ENCODE results near the gene CCT4.
"Not testable (repeated sequence)": the region's sequence is repeated elsewhere in the genome, so short reads cannot be mapped to it uniquely, and the experiment has no call there.

CCT4 gene, protein sequence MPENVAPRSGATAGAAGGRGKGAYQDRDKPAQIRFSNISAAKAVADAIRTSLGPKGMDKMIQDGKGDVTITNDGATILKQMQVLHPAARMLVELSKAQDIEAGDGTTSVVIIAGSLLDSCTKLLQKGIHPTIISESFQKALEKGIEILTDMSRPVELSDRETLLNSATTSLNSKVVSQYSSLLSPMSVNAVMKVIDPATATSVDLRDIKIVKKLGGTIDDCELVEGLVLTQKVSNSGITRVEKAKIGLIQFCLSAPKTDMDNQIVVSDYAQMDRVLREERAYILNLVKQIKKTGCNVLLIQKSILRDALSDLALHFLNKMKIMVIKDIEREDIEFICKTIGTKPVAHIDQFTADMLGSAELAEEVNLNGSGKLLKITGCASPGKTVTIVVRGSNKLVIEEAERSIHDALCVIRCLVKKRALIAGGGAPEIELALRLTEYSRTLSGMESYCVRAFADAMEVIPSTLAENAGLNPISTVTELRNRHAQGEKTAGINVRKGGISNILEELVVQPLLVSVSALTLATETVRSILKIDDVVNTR

DNA sequence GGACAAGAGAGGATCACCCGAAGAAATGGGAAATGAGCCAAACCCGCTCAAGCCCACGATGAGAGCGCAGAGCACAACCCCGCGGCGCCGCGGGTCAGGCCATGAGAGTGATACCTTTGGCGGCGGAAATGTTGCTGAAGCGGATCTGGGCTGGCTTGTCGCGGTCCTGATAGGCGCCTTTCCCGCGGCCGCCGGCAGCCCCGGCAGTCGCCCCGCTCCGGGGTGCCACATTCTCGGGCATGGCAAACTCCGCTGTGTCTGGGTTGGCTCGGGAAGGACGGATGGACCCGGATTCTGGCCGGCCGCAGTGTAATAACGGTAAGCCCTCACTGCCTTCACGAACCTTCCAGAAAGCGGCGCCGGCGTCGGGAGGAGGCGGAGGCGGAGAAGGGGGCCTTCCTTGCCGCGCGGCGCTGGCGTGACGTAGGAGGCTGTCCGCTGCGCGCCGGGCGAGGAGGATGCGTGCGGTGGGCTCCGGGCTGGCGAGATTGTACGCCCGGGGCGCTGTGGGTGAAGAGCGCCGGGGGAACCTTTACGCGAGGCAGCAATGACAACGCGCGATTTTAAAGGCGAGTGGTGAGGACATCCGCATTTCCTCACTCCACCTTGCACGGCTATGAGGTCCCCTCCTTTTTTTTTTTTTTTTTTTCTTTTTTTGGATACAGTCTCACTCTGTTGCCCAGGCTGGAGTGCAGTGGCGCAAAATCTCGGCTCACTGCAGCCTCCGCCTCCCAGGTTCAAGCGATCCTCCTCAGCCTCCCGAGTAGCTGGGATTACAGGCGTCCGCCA lies at the start of gene CCT4:
TSS of gene CCT4 (minus strand) at position 390 of the 789 bp plus-strand sequence. CDS start at position 241, 149 bp downstream.
- peak within 1 kb of the TSS; percentile 78 for H3K4me3 Mint-ChIP-seq
- peak within 1 kb of the TSS; percentile 99 for H3K27ac Mint-ChIP-seq
- H3K36me3 Mint-ChIP-seq = peaks cover 60% of the 10 kb centered on the region
- no peaks in the 10 kb centered on the region for H3K9me3 Mint-ChIP-seq
- peaks cover 28% of the 10 kb centered on the region for H3K4me1 Mint-ChIP-seq
- ATAC-seq (peak; percentile 93), DNase-seq (ENCODE audit: low spot score in 2 of 2) (peak; percentile 98 to 99)

DNA sequence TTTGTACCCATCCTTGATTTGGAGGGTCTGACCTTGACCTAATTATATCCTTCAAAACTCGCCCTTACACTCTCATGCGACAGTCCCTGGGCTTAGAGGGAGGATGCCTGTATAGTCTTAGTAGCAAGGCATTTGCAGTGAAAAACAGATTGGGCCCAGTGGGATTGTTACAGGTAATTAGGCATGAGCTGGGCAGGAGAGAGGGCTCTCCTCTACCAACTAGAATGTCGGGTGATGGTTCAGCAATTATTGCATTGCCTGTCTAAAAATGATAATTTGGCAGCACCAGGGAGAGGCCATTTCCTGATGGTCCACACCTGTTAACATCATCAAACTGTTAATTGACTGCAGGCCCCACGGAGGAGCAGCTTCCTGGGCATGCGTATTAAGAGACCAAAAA lies 49.4 kb upstream of the CCT4 start:
- Mint-ChIP-seq H3K4me1 (no peaks in the 10 kb centered on the region), H3K4me3 (no peak overlapping the region), H3K36me3 (peaks cover 7% of the 10 kb centered on the region), H3K9me3 (no peaks in the 10 kb centered on the region), H3K27ac (no peak overlapping the region)
- DNase-seq (ENCODE audit: low spot score in 2 of 2) (no peak), ATAC-seq (no peak)

DNA sequence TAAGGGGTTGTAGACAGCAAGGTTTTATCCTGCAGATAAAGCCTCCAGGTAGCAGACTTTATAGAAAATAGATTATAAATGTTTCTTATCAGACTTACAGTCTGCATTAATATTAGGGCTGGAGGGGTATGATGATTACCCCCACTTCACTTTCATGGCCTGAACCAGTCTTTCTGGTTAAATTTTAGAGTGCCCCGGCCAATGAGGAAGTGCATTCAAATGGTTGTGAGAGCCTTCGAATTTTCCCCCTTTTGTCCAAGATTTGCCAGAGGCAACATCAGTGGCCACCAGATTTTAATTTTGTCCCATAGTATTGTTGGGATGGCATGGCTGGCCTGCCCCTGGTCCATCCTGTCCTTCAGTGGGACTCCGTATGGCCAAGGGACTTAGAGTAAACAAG lies 48.6 kb upstream of the CCT4 start:
- Mint-ChIP-seq H3K9me3 (no peaks in the 10 kb centered on the region), H3K4me3 (no peak overlapping the region)

DNA sequence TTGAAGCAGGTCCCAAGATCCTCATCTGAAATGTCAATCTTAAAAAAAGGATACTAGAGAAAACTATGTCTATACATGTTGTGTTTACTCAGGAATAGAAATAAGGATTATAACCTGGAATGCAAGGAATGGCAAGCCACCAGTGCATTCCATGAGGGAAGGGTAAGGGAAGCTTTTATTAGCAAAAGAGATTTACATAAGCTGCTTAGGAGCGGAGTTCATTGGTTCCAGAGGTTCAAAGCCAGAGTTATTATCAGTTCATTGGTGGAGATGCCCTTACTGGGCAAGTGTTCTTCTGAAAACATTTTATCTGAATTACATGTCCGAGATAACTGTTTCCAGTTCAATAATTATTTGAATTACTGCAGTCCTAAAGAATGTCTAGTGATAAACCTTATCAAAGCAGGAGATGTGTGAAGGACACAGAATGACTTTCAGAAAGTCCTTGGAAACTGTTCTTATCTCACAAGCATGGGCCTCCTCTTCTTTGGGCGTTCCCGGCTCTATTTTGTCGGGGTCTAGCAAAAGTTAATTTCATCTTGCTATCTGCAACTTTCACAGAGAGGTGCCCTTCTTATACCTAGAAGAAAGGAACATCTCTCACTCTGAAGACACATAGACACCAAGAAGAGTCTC lies 40.5 kb upstream of the CCT4 start:
- ATAC-seq (no peak), DNase-seq (ENCODE audit: low spot score in 2 of 2) (no peak)
- H3K4me3 Mint-ChIP-seq = no peak overlapping the region
- no peaks in the 10 kb centered on the region for H3K9me3 Mint-ChIP-seq
- H3K4me1 Mint-ChIP-seq = peaks cover 5% of the 10 kb centered on the region
- H3K27ac Mint-ChIP-seq = no peak overlapping the region
- no peaks in the 10 kb centered on the region for H3K36me3 Mint-ChIP-seq

More for the DNA sequence above, 48.6 kb upstream of the CCT4 start:
- ATAC-seq (no peak), DNase-seq (ENCODE audit: low spot score in 2 of 2) (no peak)
- no peaks in the 10 kb centered on the region for H3K4me1 Mint-ChIP-seq
- peaks cover 7% of the 10 kb centered on the region for H3K36me3 Mint-ChIP-seq
- H3K27ac Mint-ChIP-seq = no peak overlapping the region

DNA sequence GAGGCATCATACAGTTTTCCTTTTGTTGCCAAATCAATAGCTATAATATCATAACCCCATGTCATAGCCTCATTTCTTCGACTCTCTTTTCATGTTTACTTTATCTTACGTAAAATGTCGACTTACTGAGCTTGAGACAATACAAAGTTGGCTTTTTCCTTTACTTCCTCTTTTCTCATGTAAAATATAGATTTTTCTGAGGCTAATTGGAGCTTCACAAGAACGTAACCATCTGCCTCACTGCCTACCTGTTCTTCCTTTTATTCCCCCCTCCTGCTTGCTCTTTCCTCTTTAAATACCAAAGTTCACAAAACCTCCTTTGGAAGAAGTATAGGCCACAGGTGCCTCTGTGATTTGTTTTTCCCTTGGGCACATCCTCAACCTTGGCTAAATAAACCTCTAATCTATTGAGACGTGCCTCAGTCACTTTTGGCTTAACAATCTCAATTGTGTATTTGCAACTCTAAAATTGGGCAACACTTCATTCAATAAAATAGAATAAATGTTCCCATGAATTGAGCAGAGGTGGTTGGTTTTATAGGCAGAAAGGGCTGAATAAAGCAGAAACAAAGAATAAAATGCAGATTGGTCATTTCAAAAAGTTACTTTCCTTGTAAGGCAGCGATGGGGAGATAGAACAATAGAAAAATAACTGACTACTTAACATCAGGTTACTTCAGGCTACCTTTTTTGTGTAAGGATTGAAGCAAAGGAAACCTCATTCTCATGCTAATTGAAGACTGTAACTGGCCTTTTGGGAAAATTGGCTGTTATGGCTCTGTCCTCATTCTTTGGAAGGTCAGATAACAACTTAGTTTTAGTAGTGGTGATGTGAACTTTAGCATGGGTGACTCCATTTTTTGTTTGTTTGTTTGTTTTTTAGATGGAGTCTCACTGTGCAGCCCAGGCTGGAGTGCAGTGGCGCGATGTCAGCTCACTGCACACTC lies 38.3 kb upstream of the CCT4 start:
- no peaks in the 10 kb centered on the region for H3K36me3 Mint-ChIP-seq
- H3K4me3 Mint-ChIP-seq = no peak overlapping the region
- H3K9me3 Mint-ChIP-seq = no peaks in the 10 kb centered on the region
- DNase-seq (ENCODE audit: low spot score in 2 of 2) (no peak), ATAC-seq (no peak)
- peaks cover 5% of the 10 kb centered on the region for H3K4me1 Mint-ChIP-seq
- H3K27ac Mint-ChIP-seq = no peak overlapping the region

DNA sequence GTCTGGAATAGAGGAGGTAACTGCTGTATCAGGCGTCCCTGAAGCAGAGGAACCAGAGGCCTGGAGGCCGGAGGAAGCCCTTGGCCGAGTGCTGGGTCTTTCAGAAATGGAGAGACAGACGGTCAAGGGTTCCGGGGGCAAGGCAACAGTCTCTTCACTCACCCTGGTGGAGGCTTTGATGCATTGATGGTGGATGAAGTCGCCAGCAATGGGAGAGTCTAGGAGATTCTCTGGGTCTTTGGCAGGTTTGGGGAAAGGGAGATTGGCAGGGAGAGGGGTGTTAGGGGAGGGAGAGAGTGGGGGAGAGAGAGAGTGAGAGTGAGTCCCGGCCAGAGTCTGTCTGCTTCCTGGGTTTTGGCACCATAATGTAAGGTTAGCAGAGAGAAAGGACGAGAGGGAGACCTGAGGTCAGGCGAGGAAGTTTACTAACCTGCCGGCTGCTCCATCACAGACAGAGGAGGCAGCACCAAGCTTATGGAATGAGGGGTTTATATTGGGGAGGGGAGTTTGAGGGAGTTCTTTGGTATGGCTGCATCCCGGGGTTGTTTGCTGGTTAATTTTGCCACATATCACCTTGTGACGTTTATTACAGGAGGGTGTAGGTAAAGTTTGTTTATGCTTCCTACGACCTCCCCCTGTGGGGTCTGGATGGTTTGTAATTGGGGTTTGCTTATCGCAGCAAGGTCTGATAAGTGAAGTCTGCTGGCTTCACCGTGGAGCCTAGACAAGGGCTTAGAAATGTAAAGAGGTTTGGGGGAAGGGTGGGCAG lies 36.6 kb upstream of the CCT4 start:
- peaks cover 5% of the 10 kb centered on the region for H3K4me1 Mint-ChIP-seq
- H3K36me3 Mint-ChIP-seq = peaks cover 6% of the 10 kb centered on the region
- no peak overlapping the region for H3K4me3 Mint-ChIP-seq
- peak overlapping the region; percentile 56 for H3K27ac Mint-ChIP-seq
- no peaks in the 10 kb centered on the region for H3K9me3 Mint-ChIP-seq
- ATAC-seq = no peak
- DNase-seq (ENCODE audit: low spot score in 2 of 2) = no peak

DNA sequence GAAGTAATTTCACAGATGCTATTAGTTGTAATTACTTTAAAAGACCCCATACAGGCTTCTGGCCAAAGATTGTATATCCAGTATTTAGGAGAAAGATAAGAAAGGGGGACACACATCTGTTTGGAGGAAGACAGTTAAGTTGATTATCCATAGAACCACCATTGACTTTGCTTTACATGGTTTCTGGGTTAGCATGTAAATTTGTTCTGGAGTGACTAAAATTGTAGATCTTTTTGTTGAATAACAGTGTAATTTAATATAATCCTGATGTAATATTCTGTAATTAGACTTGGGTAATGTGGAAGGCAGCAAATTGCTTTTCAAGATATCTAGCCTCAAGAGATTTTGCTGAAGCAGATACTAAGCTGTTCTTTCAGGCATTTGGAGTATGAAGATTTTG lies 34.3 kb upstream of the CCT4 start:
- ATAC-seq (no peak), DNase-seq (ENCODE audit: low spot score in 2 of 2) (no peak)
- Mint-ChIP-seq H3K36me3 (peaks cover 16% of the 10 kb centered on the region), H3K27ac (no peak overlapping the region), H3K4me1 (peaks cover 5% of the 10 kb centered on the region), H3K9me3 (no peaks in the 10 kb centered on the region), H3K4me3 (no peak overlapping the region)

DNA sequence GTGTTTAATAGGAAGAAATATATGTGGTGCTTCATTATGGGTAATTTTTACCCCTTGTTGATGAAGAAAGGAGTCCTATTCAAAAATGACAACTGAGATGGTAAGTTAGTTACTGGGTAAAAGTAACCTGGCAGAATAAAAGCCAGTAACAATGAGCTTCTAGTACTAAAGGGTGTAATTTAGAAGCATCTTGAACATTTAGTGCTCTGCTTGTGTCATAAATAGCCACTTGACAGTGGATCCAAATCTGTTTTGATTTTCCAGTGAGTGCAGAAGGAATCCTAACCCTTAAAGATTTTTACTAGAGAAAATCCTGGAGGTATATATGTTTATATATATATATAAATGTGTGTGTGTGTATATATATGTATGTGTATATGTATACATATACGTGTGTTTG lies 32.1 kb upstream of the CCT4 start:
- ATAC-seq = no peak
- DNase-seq (ENCODE audit: low spot score in 2 of 2) = no peak
- Mint-ChIP-seq H3K9me3 (no peaks in the 10 kb centered on the region), H3K4me3 (no peak overlapping the region), H3K4me1 (peaks cover 5% of the 10 kb centered on the region), H3K27ac (no peak overlapping the region), H3K36me3 (peaks cover 20% of the 10 kb centered on the region)

DNA sequence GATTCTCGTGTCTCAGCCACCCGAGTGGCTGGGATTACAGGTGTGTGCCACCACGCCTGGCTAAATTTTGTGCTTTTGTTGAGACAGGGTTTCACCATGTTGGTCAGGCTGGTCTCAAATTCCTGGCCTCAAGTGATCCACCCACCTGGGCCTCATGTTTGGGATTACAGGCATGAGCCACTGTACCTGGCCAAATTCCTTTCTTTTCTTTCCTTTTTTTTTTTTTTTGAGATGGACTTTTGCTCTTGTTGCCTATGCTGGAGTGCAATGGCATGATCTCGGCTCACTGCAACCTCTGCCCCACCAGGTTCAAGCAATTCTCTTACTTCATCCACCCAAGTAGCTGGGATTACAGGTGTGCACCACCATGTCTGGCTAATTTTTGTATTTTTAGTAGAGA lies 26.3 kb upstream of the CCT4 start:
- peak overlapping the region; percentile 66 for H3K27ac Mint-ChIP-seq
- not testable (repeated sequence) for DNase-seq (ENCODE audit: low spot score in 2 of 2); H3K4me1 Mint-ChIP-seq; ATAC-seq; H3K9me3 Mint-ChIP-seq; H3K4me3 Mint-ChIP-seq
- H3K36me3 Mint-ChIP-seq = peaks cover 13% of the 10 kb centered on the region

DNA sequence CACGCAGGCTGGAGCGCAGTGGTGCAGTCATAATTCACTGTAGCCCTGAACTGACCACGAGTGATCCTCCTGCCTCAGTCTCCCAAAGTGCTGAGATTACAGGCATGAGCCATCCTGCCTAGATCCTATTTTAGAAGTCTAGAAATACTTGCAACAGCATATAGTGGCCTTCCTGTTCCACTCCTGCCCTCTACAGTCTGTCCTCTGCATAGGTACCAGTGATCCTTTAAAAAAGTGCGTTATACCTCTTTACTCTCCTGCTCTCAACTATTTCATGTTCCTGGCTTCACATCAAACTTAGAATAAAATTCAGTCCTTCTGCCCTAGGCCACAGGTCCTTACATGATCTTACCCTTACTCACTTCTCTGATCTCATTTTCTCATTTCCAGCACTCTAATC lies 23.1 kb upstream of the CCT4 start:
- Mint-ChIP-seq H3K4me1 (no peaks in the 10 kb centered on the region), H3K9me3 (no peaks in the 10 kb centered on the region), H3K4me3 (no peak overlapping the region), H3K27ac (no peak overlapping the region), H3K36me3 (no peaks in the 10 kb centered on the region)
- no peak for ATAC-seq
- no peak for DNase-seq (ENCODE audit: low spot score in 2 of 2)

DNA sequence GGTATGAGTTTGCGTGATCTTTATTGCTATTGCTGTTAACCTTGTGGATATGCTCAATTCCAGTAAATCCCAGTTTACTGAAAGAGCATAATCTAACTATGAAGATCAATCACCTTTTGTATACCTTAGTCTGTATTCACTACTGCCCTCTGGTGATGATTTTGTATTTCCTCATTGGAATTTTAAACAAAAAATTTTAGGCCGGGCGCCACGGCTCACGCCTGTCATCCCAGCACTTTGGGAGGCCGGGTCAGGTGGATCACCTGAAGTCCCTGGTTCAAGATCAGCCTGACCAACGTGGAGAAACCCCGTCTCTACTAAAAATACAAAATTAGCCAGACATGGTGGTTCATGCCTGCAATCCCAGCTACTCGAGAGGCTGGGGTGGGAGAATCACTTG lies 22.1 kb upstream of the CCT4 start:
- no peaks in the 10 kb centered on the region for H3K4me1 Mint-ChIP-seq
- H3K36me3 Mint-ChIP-seq = peaks cover 5% of the 10 kb centered on the region
- no peak overlapping the region for H3K4me3 Mint-ChIP-seq
- H3K27ac Mint-ChIP-seq = no peak overlapping the region
- no peak for DNase-seq (ENCODE audit: low spot score in 2 of 2)
- no peaks in the 10 kb centered on the region for H3K9me3 Mint-ChIP-seq
- ATAC-seq = no peak

DNA sequence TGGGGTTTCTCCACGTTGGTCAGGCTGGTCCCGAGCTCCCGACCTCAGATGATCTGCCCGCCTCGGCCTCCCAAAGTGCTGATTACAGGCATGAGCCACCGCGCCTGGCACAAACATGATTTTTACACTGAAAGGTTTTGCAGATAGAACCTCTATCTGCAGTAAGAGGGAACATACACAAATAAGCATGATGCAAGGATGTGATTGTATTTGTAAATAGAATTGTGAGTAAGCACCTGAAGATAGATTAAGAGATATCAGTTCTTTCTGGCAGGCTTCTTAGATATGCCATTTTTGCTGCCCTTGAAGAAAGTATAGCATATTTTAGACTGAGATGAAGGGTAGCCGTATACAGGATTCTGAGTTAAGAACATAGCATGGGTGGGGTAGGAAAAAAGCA lies 20.7 kb upstream of the CCT4 start:
- Mint-ChIP-seq H3K9me3 (no peaks in the 10 kb centered on the region), H3K4me3 (no peak overlapping the region), H3K27ac (no peak overlapping the region), H3K36me3 (peaks cover 6% of the 10 kb centered on the region), H3K4me1 (peaks cover 7% of the 10 kb centered on the region)
- DNase-seq (ENCODE audit: low spot score in 2 of 2) (no peak), ATAC-seq (no peak)

DNA sequence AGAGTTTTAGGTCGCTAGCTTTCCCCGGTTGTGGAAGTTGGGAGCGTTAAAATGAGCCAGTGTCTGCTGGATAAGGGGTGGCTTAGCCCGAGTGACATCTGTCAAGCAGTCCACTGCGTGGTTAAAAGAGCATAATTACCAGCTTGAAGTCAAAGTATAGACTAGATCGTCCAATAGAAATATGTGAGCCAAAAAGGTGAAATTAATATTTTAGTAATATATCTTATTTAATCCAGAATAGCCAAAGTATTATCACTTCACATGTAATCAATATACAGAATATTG lies 17.7 kb upstream of the CCT4 start:
- ATAC-seq (no peak), DNase-seq (ENCODE audit: low spot score in 2 of 2) (no peak)
- Mint-ChIP-seq H3K4me3 (peak overlapping the region; percentile 97), H3K4me1 (peaks cover 7% of the 10 kb centered on the region), H3K27ac (peak overlapping the region; percentile 97), H3K9me3 (no peaks in the 10 kb centered on the region), H3K36me3 (peaks cover 6% of the 10 kb centered on the region)
